ENCODE measurements around the gene RHBDL3.
"Not testable (repeated sequence)": the region's sequence is repeated elsewhere in the genome, so short reads cannot be mapped to it uniquely, and the experiment has no call there.

RHBDL3 gene

GRCh38 chr17:32292094-32292493 lies 26.5 kb downstream of the RHBDL3 start:
- no peak for DNase-seq

- DNase-seq = no peak
Measured at GRCh38 chr17:32297424-32297823, 31.8 kb downstream of the RHBDL3 start.

GRCh38 chr17:32297860-32298259 lies 32.2 kb downstream of the RHBDL3 start:
- no peak for DNase-seq

- DNase-seq = no peak
Measured at GRCh38 chr17:32298298-32298697, 32.7 kb downstream of the RHBDL3 start.

- no peak for DNase-seq
Measured at GRCh38 chr17:32298721-32299579, 33.3 kb downstream of the RHBDL3 start.

GRCh38 chr17:32299580-32300164 lies 34.0 kb downstream of the RHBDL3 start:
- DNase-seq = peak; percentile 86

GRCh38 chr17:32302037-32302436 lies 36.4 kb downstream of the RHBDL3 start:
- no peak for DNase-seq

- DNase-seq = no peak
Measured at GRCh38 chr17:32302860-32303649, 37.4 kb downstream of the RHBDL3 start.

GRCh38 chr17:32303781-32304288 lies 38.2 kb downstream of the RHBDL3 start:
- DNase-seq = no peak

- DNase-seq = no peak
Measured at GRCh38 chr17:32305049-32305448, 39.4 kb downstream of the RHBDL3 start.

GRCh38 chr17:32307658-32308057 lies 42.0 kb downstream of the RHBDL3 start:
- no peak for DNase-seq

- DNase-seq = no peak
Measured at GRCh38 chr17:32311028-32311536, 45.5 kb downstream of the RHBDL3 start.

- no peak for DNase-seq
Measured at GRCh38 chr17:32314636-32315035, 49.0 kb downstream of the RHBDL3 start.

- no peak for DNase-seq
Measured at GRCh38 chr17:32315171-32315570, 49.5 kb downstream of the RHBDL3 start.

- not testable (repeated sequence) for DNase-seq
Measured at GRCh38 chr17:32316653-32317052, 51.0 kb downstream of the RHBDL3 start.

- no peak for DNase-seq
Measured at GRCh38 chr17:32317353-32317752, 51.7 kb downstream of the RHBDL3 start.

- DNase-seq = no peak
Measured at GRCh38 chr17:32318071-32318470, 52.4 kb downstream of the RHBDL3 start.

GRCh38 chr17:32319548-32319905 lies 53.9 kb downstream of the RHBDL3 start:
- peak; percentile 90 for DNase-seq

- not testable (repeated sequence) for DNase-seq
Measured at GRCh38 chr17:32320080-32320479, 54.4 kb downstream of the RHBDL3 start.

- DNase-seq = no peak
Measured at GRCh38 chr17:32320847-32321246, 55.2 kb downstream of the RHBDL3 start.

- DNase-seq = no peak
Measured at GRCh38 chr17:32323046-32323445, 57.4 kb downstream of the RHBDL3 start.

GRCh38 chr17:32323811-32324491 lies 58.3 kb downstream of the RHBDL3 start:
- DNase-seq = no peak

- no peak for DNase-seq
Measured at GRCh38 chr17:32327911-32328310, 62.3 kb downstream of the RHBDL3 start.
